Transverse colon (tissue), 4 donors: Measurements from ENCODE around the gene IDH3G. TPM values are rescaled to one million over a fixed set of nuclear protein-coding genes. Genes with fewer than 3 reads are reported as not detected.

Source experiments
- DNase-seq: peaks from one replicate; pipeline ENCODE4 v3.0.0-alpha.2; 2019
- H3K27ac ChIP-seq, 4 donors: fragments of 200-600 bp; sonication (generic); 2 replicates each; pipeline ENCODE4 v1.5.1; 2016 to 2018; ENCODE audit warnings: inconsistent platforms in 4 of 4
- H3K27me3 ChIP-seq: fragments of 200-600 bp; sonication (generic); 2 replicates; pipeline ENCODE4 v1.5.1; 2017; ENCODE audit warnings: inconsistent platforms
- H3K36me3 ChIP-seq, 4 donors: fragments of 200-600 bp; sonication (generic); 2 replicates each; pipeline ENCODE4 v1.5.1; 2017 to 2019; ENCODE audit warnings: inconsistent platforms in 4 of 4
- H3K4me1 ChIP-seq, 4 donors: fragments of 200-600 bp; sonication (generic); 2 replicates each; pipeline ENCODE4 v1.5.1; 2017 to 2020; ENCODE audit warnings: inconsistent platforms in 4 of 4
- H3K4me3 ChIP-seq, 4 donors: fragments of 200-600 bp; sonication (generic); 1 replicate in 1 of 4; 2 replicates in 3 of 4; pipeline versions ENCODE4 v1.5.1 to v1.6.1; 2017 to 2019; ENCODE audit warnings: inconsistent platforms in 4 of 4
- H3K9me3 ChIP-seq, 2 donors: fragments of 200-600 bp; sonication (generic); 2 replicates each; pipeline ENCODE4 v1.5.1; 2017 to 2019; ENCODE audit warnings: inconsistent platforms in 2 of 2
- CTCF ChIP-seq, 5 experiments: fragments of 200-600 bp in 3 of 5; fragments of 450-650 bp in 2 of 5; sonication (generic) in 3 of 5; IDR thresholded peaks; 1 replicate in 2 of 5; 2 replicates in 3 of 5; pipeline ENCODE4 v1.5.1; 2016 to 2017; ENCODE audit warnings: antibody characterized with exemption in 5 of 5, inconsistent platforms in 3 of 5, mild to moderate bottlenecking in 2 of 5, moderate library complexity in 1 of 5
- EP300 ChIP-seq: sonication (generic); formaldehyde crosslinking; IDR thresholded peaks from one replicate; pipeline ENCODE4 v1.6.1; 2017; ENCODE audit warnings: antibody characterized with exemption, low read depth
- POLR2A ChIP-seq: fragments of 450-650 bp; IDR thresholded peaks from one replicate; pipeline ENCODE4 v1.6.1; 2016; ENCODE audit warnings: antibody characterized with exemption, mild to moderate bottlenecking, moderate library complexity
- POLR2AphosphoS5 ChIP-seq, 3 donors: sonication (generic); formaldehyde crosslinking; IDR thresholded peaks; one replicate each; pipeline ENCODE4 v1.6.1; 2016; ENCODE audit warnings: antibody characterized with exemption in 3 of 3
- WGBS, 2 donors: methylation state at CpG; one replicate each; pipeline ENCODE4 v1.1.5; 2018; ENCODE audit warnings: low coverage in 1 of 2; 5-methylcytosine and 5-hydroxymethylcytosine counted together
- in situ Hi-C, 4 donors: fragments of 200-750 bp; cut with MboI; loops; one replicate each; pipeline versions ENCODE4 v1.15.0 to v1.15.1; 2017; ENCODE audit warnings: low sequenced_read_pairs in 3 of 4, low pct_ligation_motif_present in 1 of 4, low pct_unique_long_range_greater_than_20kb in 1 of 4
- intact Hi-C: fragments of 100-400 bp; cut with DNase I; formaldehyde crosslinking; loops from one replicate; pipeline ENCODE4 v1.15.1; 2023; ENCODE audit warnings: low total_unique reads
- total RNA-seq, 4 donors: library from RNA; depleted of rRNA; stranded (reverse); fragments of >200 nt; gene quantifications; one replicate each; pipeline ENCODE4 v1.1.0, GENCODE V29; 2016

Gene IDH3G
- total RNA-seq, 4 donors from 2014 or later, result 77.5 to 203 (median 117) TPM

- TF ChIP-seq POLR2A (no peak), POLR2AphosphoS5 (IDR thresholded peaks at IDR 0.05) (no peak), CTCF (IDR thresholded peaks at IDR 0.05) (no peak), EP300 (no peak)
- Histone ChIP-seq H3K27me3 (no peaks in the 10 kb centered on the region), H3K4me3 (no peak overlapping the region), H3K9me3 (no peaks in the 10 kb centered on the region), H3K27ac (no peak overlapping the region), H3K36me3 (no peaks in the 10 kb centered on the region), H3K4me1 (no peaks in the 10 kb centered on the region)
- in situ Hi-C loops, result loop anchor here in 1 of 4 donors (25.0 kb wide), 1 partner anchor 105 kb away; the partner anchor contains the start of gene AVPR2
- intact Hi-C loops, result no loop called here
- 92% methylated on average over 16 of the region's 28 CpGs; no CpG with 5 or more reads in 1 of the 2 donors for WGBS, 2 donors
- DNase-seq, result no peak
These were observed 12.9 kb upstream of the IDH3G start for GRCh38 chrX:153806999-153807575.

DNA sequence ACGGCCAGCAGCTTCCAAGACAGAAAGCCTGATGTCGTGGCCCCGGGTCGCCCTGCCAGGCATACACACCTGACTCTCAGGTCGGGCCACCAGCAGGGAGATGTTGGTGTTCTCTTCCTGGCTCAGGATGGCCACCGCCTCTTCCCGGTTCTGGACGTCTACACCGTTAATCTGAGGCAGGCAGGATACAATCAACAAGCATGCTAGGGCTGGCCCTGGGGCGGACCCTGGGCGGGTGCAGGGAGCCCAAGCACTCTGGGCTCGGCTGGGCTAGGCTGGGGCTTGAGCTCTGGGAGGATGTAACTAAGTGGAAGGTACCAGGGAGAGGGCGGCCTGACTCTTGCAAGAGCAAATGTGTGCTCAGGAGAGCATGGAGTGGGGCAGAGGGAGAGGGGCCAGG is 11.3 kb upstream of the IDH3G start:
- DNase-seq, result no peak
- H3K27ac ChIP-seq, result no peak overlapping the region
- intact Hi-C loops, result no loop called here
- H3K4me3 ChIP-seq, result no peak overlapping the region
- no peaks in the 10 kb centered on the region for H3K27me3 ChIP-seq
- WGBS, 2 donors, result 82% methylated on average over 8 of the region's 13 CpGs; no CpG with 5 or more reads in 1 of the 2 donors
- H3K4me1 ChIP-seq, result no peaks in the 10 kb centered on the region
- no peaks in the 10 kb centered on the region for H3K9me3 ChIP-seq
- in situ Hi-C loops, result loop anchor here in 1 of 4 donors (25.0 kb wide), 1 partner anchor 107 kb away; the partner anchor contains the start of gene AVPR2
- TF ChIP-seq CTCF (IDR thresholded peaks at IDR 0.05), result no peak
- TF ChIP-seq POLR2A, result no peak
- no peak for TF ChIP-seq POLR2AphosphoS5 (IDR thresholded peaks at IDR 0.05)
- TF ChIP-seq EP300, result no peak
- no peaks in the 10 kb centered on the region for H3K36me3 ChIP-seq

DNA sequence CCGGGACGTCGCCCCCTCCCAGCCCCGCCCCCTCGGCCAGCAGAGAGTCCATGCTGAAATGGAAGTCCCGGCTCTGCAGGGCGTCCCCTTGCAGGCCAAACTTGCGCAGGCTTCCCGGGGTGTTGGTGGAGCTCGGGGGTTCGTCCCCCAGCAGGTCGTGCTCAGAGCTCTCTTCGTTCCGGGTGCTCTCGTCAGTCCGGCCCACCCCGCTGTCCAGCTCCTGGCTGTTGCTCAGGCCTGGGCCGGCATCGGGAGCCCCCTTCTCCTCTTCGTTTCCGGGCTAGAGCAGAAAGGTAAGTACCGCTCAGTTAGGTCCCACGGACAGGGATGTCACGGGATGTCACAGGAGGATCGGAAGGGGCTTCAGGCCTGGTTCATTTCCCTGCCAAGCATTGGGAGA is 10.4 kb upstream of the IDH3G start:
- TF ChIP-seq POLR2A, result no peak
- TF ChIP-seq CTCF (IDR thresholded peaks at IDR 0.05), result no peak
- TF ChIP-seq POLR2AphosphoS5 (IDR thresholded peaks at IDR 0.05), result no peak
- TF ChIP-seq EP300, result no peak
- 96% methylated on average over 21 of the region's 25 CpGs; no CpG with 5 or more reads in 1 of the 2 donors for WGBS, 2 donors
- in situ Hi-C loops (loop anchor here in 1 of 4 donors (25.0 kb wide), 1 partner anchor 108 kb away; the partner anchor contains the start of gene AVPR2), intact Hi-C loops (no loop called here)
- Histone ChIP-seq H3K36me3 (no peaks in the 10 kb centered on the region), H3K4me3 (no peak overlapping the region), H3K4me1 (no peaks in the 10 kb centered on the region), H3K27me3 (no peaks in the 10 kb centered on the region), H3K27ac (no peak overlapping the region), H3K9me3 (no peaks in the 10 kb centered on the region)
- DNase-seq, result no peak

- Histone ChIP-seq H3K9me3 (no peaks in the 10 kb centered on the region), H3K27ac (no peak overlapping the region), H3K4me1 (no peaks in the 10 kb centered on the region), H3K36me3 (no peaks in the 10 kb centered on the region), H3K4me3 (no peak overlapping the region), H3K27me3 (no peaks in the 10 kb centered on the region)
- WGBS, 2 donors, result 93% methylated on average over 31 of the region's 34 CpGs; no CpG with 5 or more reads in 1 of the 2 donors
- in situ Hi-C loops (loop anchor here in 1 of 4 donors (25.0 kb wide), 1 partner anchor 108 kb away; the partner anchor contains the start of gene AVPR2), intact Hi-C loops (no loop called here)
- DNase-seq, result no peak
- TF ChIP-seq POLR2A (no peak), POLR2AphosphoS5 (IDR thresholded peaks at IDR 0.05) (no peak), CTCF (IDR thresholded peaks at IDR 0.05) (no peak), EP300 (no peak)
These were observed 10.0 kb upstream of the IDH3G start for GRCh38 chrX:153804100-153804595.
